Astrocyte (in vitro differentiated cells and primary cell): ENCODE data around the gene ROR1. TPM values are rescaled to one million over a fixed set of nuclear protein-coding genes. Genes with fewer than 3 reads are reported as not detected.

Source experiments
- DNase-seq: peaks from one replicate; pipeline ENCODE4 v3.0.0-alpha.2; 2010; ENCODE audit warnings: low read depth
- FAIRE-seq: peaks from 2 replicates; lab custom pipeline; 2011; peaks lifted over from hg19 to GRCh38; lab: Jason Lieb, UNC
- H2AFZ ChIP-seq: 2 replicates; pipeline ENCODE4 v1.6.0; 2012; ENCODE audit warnings: low read depth, low read length, inconsistent platforms
- H3K27ac ChIP-seq: 2 replicates; pipeline ENCODE4 v1.5.1; 2011; ENCODE audit warnings: low read depth, low read length, inconsistent platforms
- H3K27me3 ChIP-seq: 2 replicates; pipeline ENCODE4 v1.6.0; 2011; ENCODE audit warnings: low read length, inconsistent platforms; ENCODE audit not compliant: insufficient read depth
- H3K36me3 ChIP-seq: 2 replicates; pipeline ENCODE4 v1.5.1; 2011; ENCODE audit warnings: low read length, inconsistent platforms; ENCODE audit not compliant: insufficient read depth
- H3K4me1 ChIP-seq: 2 replicates; pipeline ENCODE4 v1.5.1; 2011; ENCODE audit warnings: low read length, inconsistent platforms; ENCODE audit not compliant: insufficient read depth
- H3K4me2 ChIP-seq: 2 replicates; pipeline ENCODE4 v1.6.0; 2012; ENCODE audit warnings: low read length, inconsistent platforms
- H3K4me3 ChIP-seq: 2 replicates; pipeline ENCODE4 v1.5.1; 2011; ENCODE audit warnings: low read depth, mild to moderate bottlenecking, low read length, inconsistent platforms; ENCODE audit not compliant: insufficient read depth
- H3K79me2 ChIP-seq: 2 replicates; pipeline ENCODE4 v1.6.0; 2012; ENCODE audit warnings: mild to moderate bottlenecking, low read length, inconsistent platforms; ENCODE audit not compliant: insufficient read depth
- H3K9ac ChIP-seq: 2 replicates; pipeline ENCODE4 v1.6.0; 2012; ENCODE audit warnings: mild to moderate bottlenecking, low read length, inconsistent platforms
- H3K9me3 ChIP-seq: 2 replicates; pipeline ENCODE4 v1.5.1; 2012; ENCODE audit warnings: low read depth, mild to moderate bottlenecking, low read length, inconsistent platforms; ENCODE audit not compliant: insufficient read depth
- H4K20me1 ChIP-seq: 2 replicates; pipeline ENCODE4 v1.6.0; 2012; ENCODE audit warnings: low read length, inconsistent platforms; ENCODE audit not compliant: insufficient read depth
- H3K27ac Mint-ChIP-seq: one replicate; pipeline ENCODE4 v1.8.0; 2021; ENCODE audit warnings: mild to moderate bottlenecking, mixed read lengths; ENCODE audit not compliant: unreplicated experiment
- H3K27me3 Mint-ChIP-seq: one replicate; pipeline ENCODE4 v1.8.0; 2021; ENCODE audit warnings: low read depth, mixed read lengths; ENCODE audit not compliant: unreplicated experiment
- H3K36me3 Mint-ChIP-seq: one replicate; pipeline ENCODE4 v1.8.0; 2021; ENCODE audit warnings: low read depth, mixed read lengths; ENCODE audit not compliant: unreplicated experiment
- H3K4me1 Mint-ChIP-seq: one replicate; pipeline ENCODE4 v1.8.0; 2021; ENCODE audit warnings: low read depth, mixed read lengths; ENCODE audit not compliant: unreplicated experiment
- H3K4me3 Mint-ChIP-seq: one replicate; pipeline ENCODE4 v1.8.0; 2021; ENCODE audit warnings: mild to moderate bottlenecking, moderate library complexity, mixed read lengths; ENCODE audit not compliant: unreplicated experiment
- H3K9me3 Mint-ChIP-seq: one replicate; pipeline ENCODE4 v1.8.0; 2021; ENCODE audit warnings: mild to moderate bottlenecking, mixed read lengths; ENCODE audit not compliant: unreplicated experiment
- EZH2 ChIP-seq: IDR thresholded peaks from 2 replicates; pipeline ENCODE4 v1.6.1; 2012; ENCODE audit warnings: mild to moderate bottlenecking, low read length, inconsistent platforms; ENCODE audit not compliant: insufficient read depth
- total RNA-seq: library from RNA; stranded (reverse); gene quantifications from 2 replicates; pipeline ENCODE4 v1.2.1, GENCODE V29; 2021
- TF ChIP-seq, protein P1 (sequence below): IDR thresholded peaks from 2 replicates; pipeline ENCODE4 v1.5.1; 2011; ENCODE audit warnings: low read depth, mild to moderate bottlenecking, inconsistent platforms, low read length, moderate library complexity; ENCODE audit not compliant: insufficient read depth

The ROR1 gene
- total RNA-seq, 1 donor from 2014 or later = 38.3 TPM

DNA sequence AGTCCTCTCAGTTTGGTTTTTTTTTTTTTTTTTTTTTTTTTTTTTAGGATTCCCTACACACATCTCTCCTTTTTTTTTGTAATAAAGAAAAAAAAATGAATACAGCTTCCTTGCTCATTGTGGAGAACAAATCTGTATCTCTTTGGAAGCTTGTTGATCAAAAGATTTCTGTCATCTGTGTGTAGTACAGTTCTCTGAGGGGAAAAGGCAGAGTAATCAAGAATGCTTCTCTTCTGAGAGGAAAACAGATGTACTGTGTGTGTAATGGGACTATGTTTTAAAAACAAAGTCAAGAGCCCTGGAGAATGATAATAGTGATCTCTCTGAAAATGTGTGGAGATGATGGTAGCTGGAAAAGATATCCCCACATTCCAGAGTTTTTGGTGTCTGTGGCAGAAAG lies 16.5 kb upstream of the ROR1 start:
- DNase-seq (no peak), FAIRE-seq (no peak)
- Histone ChIP-seq H3K4me1 (no peaks in the 10 kb centered on the region), H3K9ac (no peak overlapping the region), H3K36me3 (no peaks in the 10 kb centered on the region), H3K27ac (no peak overlapping the region), H3K9me3 (no peaks in the 10 kb centered on the region), H3K4me2 (no peak overlapping the region), H4K20me1 (no peaks in the 10 kb centered on the region), H3K27me3 (no peaks in the 10 kb centered on the region), H3K4me3 (no peak overlapping the region), H2AFZ (no peak overlapping the region), H3K79me2 (no peaks in the 10 kb centered on the region)
- no peak overlapping the region for H3K27ac Mint-ChIP-seq
- peaks cover 6% of the 10 kb centered on the region for H3K4me1 Mint-ChIP-seq
- no peaks in the 10 kb centered on the region for H3K9me3 Mint-ChIP-seq
- TF ChIP-seq EZH2 = no peak
- TF ChIP-seq, protein P1, sequence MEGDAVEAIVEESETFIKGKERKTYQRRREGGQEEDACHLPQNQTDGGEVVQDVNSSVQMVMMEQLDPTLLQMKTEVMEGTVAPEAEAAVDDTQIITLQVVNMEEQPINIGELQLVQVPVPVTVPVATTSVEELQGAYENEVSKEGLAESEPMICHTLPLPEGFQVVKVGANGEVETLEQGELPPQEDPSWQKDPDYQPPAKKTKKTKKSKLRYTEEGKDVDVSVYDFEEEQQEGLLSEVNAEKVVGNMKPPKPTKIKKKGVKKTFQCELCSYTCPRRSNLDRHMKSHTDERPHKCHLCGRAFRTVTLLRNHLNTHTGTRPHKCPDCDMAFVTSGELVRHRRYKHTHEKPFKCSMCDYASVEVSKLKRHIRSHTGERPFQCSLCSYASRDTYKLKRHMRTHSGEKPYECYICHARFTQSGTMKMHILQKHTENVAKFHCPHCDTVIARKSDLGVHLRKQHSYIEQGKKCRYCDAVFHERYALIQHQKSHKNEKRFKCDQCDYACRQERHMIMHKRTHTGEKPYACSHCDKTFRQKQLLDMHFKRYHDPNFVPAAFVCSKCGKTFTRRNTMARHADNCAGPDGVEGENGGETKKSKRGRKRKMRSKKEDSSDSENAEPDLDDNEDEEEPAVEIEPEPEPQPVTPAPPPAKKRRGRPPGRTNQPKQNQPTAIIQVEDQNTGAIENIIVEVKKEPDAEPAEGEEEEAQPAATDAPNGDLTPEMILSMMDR = no peak
- H3K36me3 Mint-ChIP-seq = no peaks in the 10 kb centered on the region
- H3K4me3 Mint-ChIP-seq = no peak overlapping the region
- no peaks in the 10 kb centered on the region for H3K27me3 Mint-ChIP-seq

DNA sequence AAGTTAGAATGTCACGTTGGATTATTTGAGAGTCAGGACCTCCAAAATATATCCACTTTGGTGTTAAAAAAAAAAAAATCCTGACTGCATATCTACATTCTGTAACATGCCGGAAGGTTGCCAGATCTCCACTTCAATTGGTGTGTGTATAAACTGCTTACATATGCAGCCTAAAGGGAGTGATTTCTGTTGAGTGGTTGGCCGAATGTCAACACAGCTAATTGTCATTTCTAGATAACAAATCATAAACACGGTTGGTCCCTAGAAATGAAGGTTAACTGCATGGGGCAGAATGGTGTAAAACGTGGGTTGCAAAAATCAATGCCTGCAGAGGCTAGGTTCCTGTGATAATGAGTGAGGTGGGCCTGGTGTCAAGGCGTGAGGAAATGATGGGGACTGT lies 15.0 kb upstream of the ROR1 start:
- H3K79me2 ChIP-seq = no peaks in the 10 kb centered on the region
- no peak overlapping the region for H3K27ac ChIP-seq
- H3K4me3 ChIP-seq = no peak overlapping the region
- H3K9ac ChIP-seq = no peak overlapping the region
- H3K9me3 Mint-ChIP-seq = no peaks in the 10 kb centered on the region
- no peaks in the 10 kb centered on the region for H3K27me3 Mint-ChIP-seq
- TF ChIP-seq, protein P1 = no peak
- no peak for TF ChIP-seq EZH2
- H3K9me3 ChIP-seq = no peaks in the 10 kb centered on the region
- no peaks in the 10 kb centered on the region for H3K36me3 Mint-ChIP-seq
- no peaks in the 10 kb centered on the region for H4K20me1 ChIP-seq
- DNase-seq (no peak), FAIRE-seq (no peak)
- H3K27me3 ChIP-seq = no peaks in the 10 kb centered on the region
- H2AFZ ChIP-seq = no peak overlapping the region
- no peaks in the 10 kb centered on the region for H3K36me3 ChIP-seq
- peaks cover 6% of the 10 kb centered on the region for H3K4me1 Mint-ChIP-seq
- no peak overlapping the region for H3K27ac Mint-ChIP-seq
- H3K4me1 ChIP-seq = no peaks in the 10 kb centered on the region
- H3K4me3 Mint-ChIP-seq = no peak overlapping the region
- H3K4me2 ChIP-seq = no peak overlapping the region

- H3K4me3 Mint-ChIP-seq = no peak overlapping the region
- Histone ChIP-seq H4K20me1 (no peaks in the 10 kb centered on the region), H3K4me1 (no peaks in the 10 kb centered on the region), H3K36me3 (no peaks in the 10 kb centered on the region), H3K27me3 (no peaks in the 10 kb centered on the region), H3K4me3 (no peak overlapping the region), H3K27ac (no peak overlapping the region), H3K9ac (no peak overlapping the region), H3K4me2 (no peak overlapping the region), H3K79me2 (no peaks in the 10 kb centered on the region), H2AFZ (no peak overlapping the region), H3K9me3 (no peaks in the 10 kb centered on the region)
- FAIRE-seq (no peak), DNase-seq (no peak)
- H3K27ac Mint-ChIP-seq = no peak overlapping the region
- no peaks in the 10 kb centered on the region for H3K27me3 Mint-ChIP-seq
- no peak for TF ChIP-seq EZH2
- TF ChIP-seq, protein P1 = no peak
- peaks cover 6% of the 10 kb centered on the region for H3K4me1 Mint-ChIP-seq
- H3K9me3 Mint-ChIP-seq = no peaks in the 10 kb centered on the region
- H3K36me3 Mint-ChIP-seq = no peaks in the 10 kb centered on the region
Measured at GRCh38 chr1:63759778-63760177, 14.0 kb upstream of the ROR1 start.
